GM12892 (cell line): Measurements from ENCODE around the gene ARL4D.

Source experiments
- POLR2A ChIP-seq: IDR thresholded peaks from 2 replicates; pipeline ENCODE4 v1.6.1; 2011; ENCODE audit warnings: low read depth, low read length, control low read depth
- TAF1 ChIP-seq: IDR thresholded peaks from 2 replicates; pipeline ENCODE4 v1.6.1; 2011; ENCODE audit warnings: low read depth, mild to moderate bottlenecking, control low read depth, low read length, borderline replicate concordance

- TF ChIP-seq POLR2A (no peak), TAF1 (no peak)
Measured at GRCh38 chr17:43354371-43354770, 44.4 kb upstream of the ARL4D start.
